Measurements from ENCODE around the gene SGTA. TPM values are rescaled to one million over a fixed set of nuclear protein-coding genes. Genes with fewer than 3 reads are reported as not detected.

SGTA gene
- total and polyA plus RNA-seq, 4 donors = 16.7 to 38.4 (median 21.0) TPM

DNA sequence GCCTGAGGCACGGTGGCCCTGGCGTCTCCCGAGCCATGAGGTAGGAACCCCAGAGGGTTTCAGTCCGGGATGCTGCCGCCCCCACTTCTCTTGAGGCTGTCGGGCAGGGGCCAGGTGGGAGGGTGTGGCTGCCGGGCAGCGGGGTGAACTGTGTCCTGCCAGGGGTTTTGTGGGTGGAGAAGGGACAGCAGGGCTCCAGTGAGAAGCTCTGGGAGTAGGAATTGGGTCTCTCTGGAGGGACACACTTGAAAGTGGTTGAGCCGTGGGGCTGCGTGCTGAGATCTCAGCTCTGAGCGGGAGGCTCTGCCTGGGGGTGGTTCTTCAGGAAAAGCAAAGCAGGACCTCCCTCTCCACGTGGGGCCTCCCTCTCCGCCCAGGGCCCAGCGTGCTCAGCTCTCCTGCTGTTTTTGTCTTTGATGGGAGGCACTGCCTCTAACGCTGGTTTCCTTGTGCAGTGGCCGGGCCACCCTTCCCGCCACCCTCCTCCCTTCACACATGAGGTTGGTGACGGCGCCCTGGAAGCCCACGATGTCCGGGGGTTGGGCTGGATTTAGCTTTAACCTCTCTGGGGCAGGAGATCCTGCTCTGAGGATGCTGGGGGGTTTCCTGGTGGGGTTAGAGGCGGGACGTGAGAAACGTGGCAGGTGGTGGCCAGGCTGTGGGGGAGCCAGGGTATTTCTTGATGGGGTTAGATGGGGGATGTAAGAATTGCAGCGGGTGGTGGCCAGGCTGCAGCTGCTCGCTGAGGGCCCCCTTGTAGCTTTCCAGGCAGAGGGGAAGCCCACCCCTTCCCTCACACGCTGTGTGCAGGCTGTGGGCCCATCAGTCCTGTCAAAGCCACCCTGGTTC is 21.3 kb upstream of the SGTA start:
- no peaks in the 10 kb centered on the region for H3K4me1 ChIP-seq (ENCODE audit: control insufficient read depth in 4 of 4, insufficient read depth in 4 of 4, low read length in 3 of 4)
- H3K4me3 ChIP-seq (ENCODE audit: low read depth in 1 of 3, low read length in 3 of 3) = no peak overlapping the region
- H3K9ac ChIP-seq (ENCODE audit: low read depth in 1 of 2, low read length in 2 of 2) = no peak overlapping the region
- 94% methylated on average over 27 of the region's 27 CpGs for WGBS
- TF ChIP-seq HNF4A (conservative IDR thresholded peaks at IDR 0.05) (no peak), FOXA1 (IDR thresholded peaks at IDR 0.05) (no peak), RAD21 (IDR thresholded peaks at IDR 0.05) (no peak), YY1 (IDR thresholded peaks at IDR 0.05) (no peak), NR2F2 (IDR thresholded peaks at IDR 0.05) (no peak), EGR1 (IDR thresholded peaks at IDR 0.05; ENCODE audit: low read depth in 2 of 2) (no peak), SP1 (IDR thresholded peaks at IDR 0.05) (no peak), HNF4G (IDR thresholded peaks at IDR 0.05) (no peak), MAX (IDR thresholded peaks at IDR 0.05) (no peak), GABPA (IDR thresholded peaks at IDR 0.05 in 1 of 2, conservative IDR thresholded peaks at IDR 0.05 in 1 of 2) (no peak), TAF1 (conservative IDR thresholded peaks at IDR 0.05) (no peak), JUND (IDR thresholded peaks at IDR 0.05) (no peak), RXRA (IDR thresholded peaks at IDR 0.05) (no peak), FOXA2 (IDR thresholded peaks at IDR 0.05) (no peak)
- TF ChIP-seq, protein P1, sequence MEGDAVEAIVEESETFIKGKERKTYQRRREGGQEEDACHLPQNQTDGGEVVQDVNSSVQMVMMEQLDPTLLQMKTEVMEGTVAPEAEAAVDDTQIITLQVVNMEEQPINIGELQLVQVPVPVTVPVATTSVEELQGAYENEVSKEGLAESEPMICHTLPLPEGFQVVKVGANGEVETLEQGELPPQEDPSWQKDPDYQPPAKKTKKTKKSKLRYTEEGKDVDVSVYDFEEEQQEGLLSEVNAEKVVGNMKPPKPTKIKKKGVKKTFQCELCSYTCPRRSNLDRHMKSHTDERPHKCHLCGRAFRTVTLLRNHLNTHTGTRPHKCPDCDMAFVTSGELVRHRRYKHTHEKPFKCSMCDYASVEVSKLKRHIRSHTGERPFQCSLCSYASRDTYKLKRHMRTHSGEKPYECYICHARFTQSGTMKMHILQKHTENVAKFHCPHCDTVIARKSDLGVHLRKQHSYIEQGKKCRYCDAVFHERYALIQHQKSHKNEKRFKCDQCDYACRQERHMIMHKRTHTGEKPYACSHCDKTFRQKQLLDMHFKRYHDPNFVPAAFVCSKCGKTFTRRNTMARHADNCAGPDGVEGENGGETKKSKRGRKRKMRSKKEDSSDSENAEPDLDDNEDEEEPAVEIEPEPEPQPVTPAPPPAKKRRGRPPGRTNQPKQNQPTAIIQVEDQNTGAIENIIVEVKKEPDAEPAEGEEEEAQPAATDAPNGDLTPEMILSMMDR (IDR thresholded peaks at IDR 0.05; ENCODE audit: low read depth, low read length, missing input control) = no peak
- TF ChIP-seq, protein P2, sequence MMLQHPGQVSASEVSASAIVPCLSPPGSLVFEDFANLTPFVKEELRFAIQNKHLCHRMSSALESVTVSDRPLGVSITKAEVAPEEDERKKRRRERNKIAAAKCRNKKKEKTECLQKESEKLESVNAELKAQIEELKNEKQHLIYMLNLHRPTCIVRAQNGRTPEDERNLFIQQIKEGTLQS (IDR thresholded peaks at IDR 0.05) = no peak
- TF ChIP-seq, protein P3, sequence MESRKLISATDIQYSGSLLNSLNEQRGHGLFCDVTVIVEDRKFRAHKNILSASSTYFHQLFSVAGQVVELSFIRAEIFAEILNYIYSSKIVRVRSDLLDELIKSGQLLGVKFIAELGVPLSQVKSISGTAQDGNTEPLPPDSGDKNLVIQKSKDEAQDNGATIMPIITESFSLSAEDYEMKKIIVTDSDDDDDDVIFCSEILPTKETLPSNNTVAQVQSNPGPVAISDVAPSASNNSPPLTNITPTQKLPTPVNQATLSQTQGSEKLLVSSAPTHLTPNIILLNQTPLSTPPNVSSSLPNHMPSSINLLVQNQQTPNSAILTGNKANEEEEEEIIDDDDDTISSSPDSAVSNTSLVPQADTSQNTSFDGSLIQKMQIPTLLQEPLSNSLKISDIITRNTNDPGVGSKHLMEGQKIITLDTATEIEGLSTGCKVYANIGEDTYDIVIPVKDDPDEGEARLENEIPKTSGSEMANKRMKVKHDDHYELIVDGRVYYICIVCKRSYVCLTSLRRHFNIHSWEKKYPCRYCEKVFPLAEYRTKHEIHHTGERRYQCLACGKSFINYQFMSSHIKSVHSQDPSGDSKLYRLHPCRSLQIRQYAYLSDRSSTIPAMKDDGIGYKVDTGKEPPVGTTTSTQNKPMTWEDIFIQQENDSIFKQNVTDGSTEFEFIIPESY (IDR thresholded peaks at IDR 0.05) = no peak
- TF ChIP-seq, protein P4, sequence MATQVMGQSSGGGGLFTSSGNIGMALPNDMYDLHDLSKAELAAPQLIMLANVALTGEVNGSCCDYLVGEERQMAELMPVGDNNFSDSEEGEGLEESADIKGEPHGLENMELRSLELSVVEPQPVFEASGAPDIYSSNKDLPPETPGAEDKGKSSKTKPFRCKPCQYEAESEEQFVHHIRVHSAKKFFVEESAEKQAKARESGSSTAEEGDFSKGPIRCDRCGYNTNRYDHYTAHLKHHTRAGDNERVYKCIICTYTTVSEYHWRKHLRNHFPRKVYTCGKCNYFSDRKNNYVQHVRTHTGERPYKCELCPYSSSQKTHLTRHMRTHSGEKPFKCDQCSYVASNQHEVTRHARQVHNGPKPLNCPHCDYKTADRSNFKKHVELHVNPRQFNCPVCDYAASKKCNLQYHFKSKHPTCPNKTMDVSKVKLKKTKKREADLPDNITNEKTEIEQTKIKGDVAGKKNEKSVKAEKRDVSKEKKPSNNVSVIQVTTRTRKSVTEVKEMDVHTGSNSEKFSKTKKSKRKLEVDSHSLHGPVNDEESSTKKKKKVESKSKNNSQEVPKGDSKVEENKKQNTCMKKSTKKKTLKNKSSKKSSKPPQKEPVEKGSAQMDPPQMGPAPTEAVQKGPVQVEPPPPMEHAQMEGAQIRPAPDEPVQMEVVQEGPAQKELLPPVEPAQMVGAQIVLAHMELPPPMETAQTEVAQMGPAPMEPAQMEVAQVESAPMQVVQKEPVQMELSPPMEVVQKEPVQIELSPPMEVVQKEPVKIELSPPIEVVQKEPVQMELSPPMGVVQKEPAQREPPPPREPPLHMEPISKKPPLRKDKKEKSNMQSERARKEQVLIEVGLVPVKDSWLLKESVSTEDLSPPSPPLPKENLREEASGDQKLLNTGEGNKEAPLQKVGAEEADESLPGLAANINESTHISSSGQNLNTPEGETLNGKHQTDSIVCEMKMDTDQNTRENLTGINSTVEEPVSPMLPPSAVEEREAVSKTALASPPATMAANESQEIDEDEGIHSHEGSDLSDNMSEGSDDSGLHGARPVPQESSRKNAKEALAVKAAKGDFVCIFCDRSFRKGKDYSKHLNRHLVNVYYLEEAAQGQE (IDR thresholded peaks at IDR 0.05) = no peak
- no peaks in the 10 kb centered on the region for H3K9me3 ChIP-seq (ENCODE audit: control insufficient read depth in 4 of 4, low read length in 3 of 4)
- no peak overlapping the region for H3K27ac ChIP-seq (ENCODE audit: low read depth in 1 of 2, low read length in 2 of 2)
- H3K36me3 ChIP-seq (ENCODE audit: control insufficient read depth in 4 of 4, insufficient read depth in 3 of 4, low read depth in 1 of 4, low read length in 3 of 4) = peaks cover 0 to 57% (median 6%) of the 10 kb centered on the region in 4 donors
- no peaks in the 10 kb centered on the region for H3K27me3 ChIP-seq (ENCODE audit: control insufficient read depth in 4 of 4, insufficient read depth in 4 of 4, low read length in 3 of 4)
- DNase-seq (ENCODE audit: low spot score) = no peak
